Measurements from ENCODE around the gene USF2.
"Not testable (repeated sequence)": the region's sequence is repeated elsewhere in the genome, so short reads cannot be mapped to it uniquely, and the experiment has no call there.

USF2 gene, protein sequence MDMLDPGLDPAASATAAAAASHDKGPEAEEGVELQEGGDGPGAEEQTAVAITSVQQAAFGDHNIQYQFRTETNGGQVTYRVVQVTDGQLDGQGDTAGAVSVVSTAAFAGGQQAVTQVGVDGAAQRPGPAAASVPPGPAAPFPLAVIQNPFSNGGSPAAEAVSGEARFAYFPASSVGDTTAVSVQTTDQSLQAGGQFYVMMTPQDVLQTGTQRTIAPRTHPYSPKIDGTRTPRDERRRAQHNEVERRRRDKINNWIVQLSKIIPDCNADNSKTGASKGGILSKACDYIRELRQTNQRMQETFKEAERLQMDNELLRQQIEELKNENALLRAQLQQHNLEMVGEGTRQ

DNA sequence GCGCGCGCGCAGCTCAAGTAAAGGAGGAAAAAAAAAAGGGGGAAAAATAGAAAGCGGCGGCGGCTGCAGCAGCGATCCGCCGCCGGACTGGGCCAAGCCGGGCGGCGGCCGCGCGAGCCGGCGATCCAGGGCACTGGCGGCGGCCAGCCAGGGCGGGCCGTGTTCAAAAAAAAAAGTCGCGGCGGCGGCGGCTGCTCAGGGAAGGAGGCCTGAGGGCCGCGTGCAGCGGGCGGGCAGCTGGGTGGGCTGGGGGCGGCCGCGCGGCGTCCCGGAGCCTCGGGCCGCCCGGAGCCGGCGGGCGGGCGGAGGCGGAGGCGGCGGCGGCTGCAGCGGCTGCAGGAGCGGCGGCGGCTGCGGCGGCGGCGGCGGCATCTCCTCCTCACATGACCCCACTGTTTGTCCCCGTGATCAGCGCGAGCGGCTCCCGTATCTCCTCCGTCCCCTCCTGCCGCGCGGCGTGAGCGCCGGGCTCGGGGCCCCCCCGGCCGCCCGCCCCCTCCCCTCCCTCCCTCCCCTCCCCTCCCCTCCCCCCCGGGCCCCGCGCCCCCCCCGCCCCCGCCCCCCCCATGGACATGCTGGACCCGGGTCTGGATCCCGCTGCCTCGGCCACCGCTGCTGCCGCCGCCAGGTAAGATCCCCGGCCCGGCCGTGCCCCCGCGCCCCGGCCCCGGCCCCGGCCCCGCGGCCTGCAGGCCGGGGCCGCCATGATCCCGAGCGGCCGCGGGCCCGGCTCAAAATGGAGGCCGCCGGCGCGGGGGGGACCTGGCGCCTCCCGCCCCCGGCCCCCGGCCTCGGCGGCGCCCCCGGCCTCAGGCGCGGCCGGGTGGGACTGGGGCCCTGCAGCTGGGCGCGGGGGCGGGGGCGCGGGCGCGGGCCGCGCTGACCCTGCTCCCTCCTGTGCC lies at the start of gene USF2:
TSS of gene USF2 (plus strand) at position 427 of the 902 bp plus-strand sequence. CDS start at position 567, 140 bp downstream.
- DNase-seq = peak; percentile 71

DNA sequence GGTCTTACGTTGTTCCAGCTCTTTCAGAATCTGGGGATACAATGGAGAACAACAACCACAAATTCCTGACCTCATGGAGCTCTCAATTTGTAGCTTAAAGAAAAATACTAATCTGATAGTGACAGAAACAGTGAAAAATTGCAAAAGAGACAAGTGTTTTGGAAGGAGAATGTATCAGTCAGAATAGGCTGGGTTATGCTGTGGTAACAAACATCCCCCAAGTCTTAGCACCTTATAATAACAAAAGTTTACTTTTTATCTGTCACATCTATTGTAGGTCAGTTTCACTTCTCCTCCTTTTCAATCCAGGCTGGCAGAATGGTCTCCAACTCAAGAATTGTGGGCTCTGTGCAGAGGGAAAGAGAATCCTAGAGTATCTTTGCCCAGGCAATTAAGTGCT lies 49.8 kb upstream of the USF2 start:
- no peak for DNase-seq

DNA sequence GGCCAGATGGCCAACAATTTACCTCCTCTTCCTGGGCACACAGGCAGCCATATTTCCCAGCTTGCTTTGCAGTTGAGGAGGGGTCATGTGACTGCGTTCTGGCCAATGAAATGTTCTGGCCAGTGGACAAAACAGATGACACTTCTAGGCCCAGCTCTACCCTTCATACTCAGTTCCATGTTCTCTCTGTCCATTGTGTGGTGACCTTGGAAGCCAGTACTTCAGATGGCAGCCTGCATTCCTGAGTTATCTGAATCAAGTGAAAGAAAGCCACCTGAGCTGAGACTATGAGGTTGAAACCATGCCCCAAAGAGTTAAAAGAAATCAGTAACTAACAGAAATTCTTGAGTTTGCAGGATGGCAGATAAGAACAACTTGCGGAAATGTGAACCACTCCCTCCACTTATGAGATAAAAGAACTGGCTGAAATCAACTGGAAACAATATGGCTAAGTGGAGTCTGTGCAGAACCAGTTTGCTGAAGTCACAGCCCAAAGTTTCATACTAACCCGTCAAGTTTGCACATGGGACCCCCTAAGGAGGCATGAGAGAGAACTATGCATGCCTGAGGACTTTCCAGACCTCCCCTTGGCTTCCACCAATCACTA lies 48.3 kb upstream of the USF2 start:
- no peak for DNase-seq

DNA sequence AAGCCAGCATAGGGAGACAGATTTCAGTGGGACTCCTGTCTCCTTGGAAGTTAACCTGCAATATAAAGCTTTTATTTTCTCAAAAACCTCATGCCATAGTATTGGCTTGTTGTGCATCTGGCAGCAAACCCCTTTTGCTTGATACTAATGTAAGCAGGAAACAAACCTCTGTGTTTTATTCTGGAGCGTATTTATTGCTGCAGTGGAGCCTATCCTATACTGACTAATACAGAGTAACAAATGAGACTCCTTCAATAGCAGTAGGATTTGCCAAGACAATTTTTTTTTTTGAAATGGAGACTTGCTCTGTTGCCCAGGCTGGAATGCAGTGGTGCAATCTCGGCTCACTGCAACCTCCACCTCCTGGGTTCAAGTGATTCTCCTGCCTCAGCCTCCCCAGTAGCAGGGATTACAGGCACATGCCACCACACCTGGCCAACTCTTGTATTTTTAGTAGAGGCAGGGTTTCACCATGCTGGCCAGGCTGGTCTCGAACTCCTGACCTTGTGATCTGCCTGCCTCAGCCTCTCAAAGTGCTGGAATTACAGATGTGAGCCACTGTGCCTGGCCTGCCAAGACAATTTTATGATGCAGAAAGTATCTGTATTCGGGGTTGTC lies 47.7 kb upstream of the USF2 start:
- not testable (repeated sequence) for DNase-seq

DNA sequence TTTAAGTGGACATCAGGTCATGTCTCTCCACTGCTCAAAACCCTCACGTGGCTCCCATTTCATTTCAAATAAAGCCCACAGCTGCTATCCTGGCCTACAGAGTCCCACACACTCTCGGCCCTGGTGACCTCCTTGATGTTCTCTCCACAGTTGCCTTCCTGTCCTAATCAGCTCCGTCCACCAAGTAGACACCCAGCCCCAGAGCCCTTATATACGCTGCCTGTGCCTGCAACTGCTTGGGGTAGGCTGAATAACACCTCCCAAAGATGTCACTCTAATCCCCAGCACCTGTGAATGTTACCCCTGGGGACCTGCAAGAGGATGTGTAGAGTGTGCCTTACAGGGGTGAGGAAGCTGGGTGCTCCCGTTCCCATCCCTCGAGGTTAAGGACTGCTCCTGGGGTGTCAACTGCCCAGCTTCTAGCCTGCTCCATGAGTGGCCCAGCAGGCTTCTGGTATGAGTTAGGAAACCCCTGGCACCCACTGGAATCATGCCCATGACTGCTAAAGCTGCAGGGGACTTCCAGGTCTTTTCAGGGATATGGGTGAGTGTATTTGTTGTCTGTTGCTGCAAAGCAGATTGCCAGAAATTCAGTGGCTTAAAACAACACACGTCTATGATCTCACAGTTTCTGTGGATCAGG lies 46.3 kb upstream of the USF2 start:
- no peak for DNase-seq

DNA sequence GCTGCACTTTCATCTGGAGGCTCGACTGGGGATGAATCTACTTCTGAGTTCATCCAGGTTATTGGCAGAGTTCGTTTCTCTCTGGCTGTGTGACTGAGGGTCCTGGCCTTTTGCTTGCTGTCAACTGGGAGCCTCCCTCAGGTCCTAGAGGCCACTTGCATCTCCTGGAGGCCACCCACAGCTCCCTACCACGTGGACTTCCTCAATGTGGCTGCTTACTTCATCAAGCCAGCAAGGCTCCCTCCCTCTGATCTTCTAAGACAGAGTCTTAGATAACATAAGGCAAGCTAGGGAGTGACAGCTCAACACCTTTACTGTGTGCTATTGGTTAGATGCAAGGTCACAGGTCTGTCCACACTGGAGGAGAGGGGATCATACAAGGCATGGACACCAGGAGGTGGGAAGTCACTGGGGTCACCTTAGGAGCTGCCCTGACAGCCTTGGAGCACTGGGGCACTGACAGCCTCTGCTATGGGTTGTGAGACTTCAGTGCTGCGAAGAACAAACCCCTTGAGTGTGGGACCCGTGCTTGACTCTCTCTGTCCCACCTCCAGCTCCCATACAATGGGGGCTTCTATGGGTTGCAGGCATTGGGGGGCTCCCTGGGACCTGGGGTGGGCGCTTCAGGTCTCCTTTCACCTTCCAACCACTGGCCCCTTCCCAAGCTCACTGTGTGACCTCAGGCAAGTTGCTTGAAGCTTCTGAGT lies 45.5 kb upstream of the USF2 start:
- DNase-seq = no peak

DNA sequence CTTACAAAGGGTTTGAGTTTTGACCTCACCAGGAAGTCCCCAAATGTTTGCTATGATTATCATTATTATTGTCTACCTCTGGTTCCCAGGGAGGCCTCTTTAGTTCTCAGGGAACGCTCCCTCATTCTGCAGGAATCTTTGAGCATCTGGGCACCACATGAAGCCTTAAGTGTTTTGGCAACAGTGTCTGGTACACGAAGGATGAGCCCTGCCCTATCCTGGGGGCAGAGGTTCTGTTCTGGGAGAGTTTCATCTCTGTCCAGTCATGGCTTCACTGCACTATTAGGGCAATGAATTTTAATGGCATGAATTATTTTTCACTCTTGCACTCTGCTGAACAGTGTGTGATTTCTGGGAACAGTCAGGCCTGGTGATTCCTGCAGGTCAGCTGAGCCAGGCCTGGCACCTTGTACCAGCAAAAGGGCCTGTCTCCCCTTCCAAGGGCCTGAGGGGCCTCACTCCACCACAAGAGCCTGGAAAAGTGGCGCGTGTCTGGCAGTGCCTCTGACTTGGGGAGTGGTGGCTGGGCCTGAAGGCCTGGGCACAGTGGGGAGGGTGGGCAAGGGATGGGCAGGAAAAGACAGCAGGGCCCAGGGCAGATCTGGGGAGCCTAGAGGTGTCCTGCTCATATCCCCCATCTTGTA lies 44.8 kb upstream of the USF2 start:
- DNase-seq = no peak

DNA sequence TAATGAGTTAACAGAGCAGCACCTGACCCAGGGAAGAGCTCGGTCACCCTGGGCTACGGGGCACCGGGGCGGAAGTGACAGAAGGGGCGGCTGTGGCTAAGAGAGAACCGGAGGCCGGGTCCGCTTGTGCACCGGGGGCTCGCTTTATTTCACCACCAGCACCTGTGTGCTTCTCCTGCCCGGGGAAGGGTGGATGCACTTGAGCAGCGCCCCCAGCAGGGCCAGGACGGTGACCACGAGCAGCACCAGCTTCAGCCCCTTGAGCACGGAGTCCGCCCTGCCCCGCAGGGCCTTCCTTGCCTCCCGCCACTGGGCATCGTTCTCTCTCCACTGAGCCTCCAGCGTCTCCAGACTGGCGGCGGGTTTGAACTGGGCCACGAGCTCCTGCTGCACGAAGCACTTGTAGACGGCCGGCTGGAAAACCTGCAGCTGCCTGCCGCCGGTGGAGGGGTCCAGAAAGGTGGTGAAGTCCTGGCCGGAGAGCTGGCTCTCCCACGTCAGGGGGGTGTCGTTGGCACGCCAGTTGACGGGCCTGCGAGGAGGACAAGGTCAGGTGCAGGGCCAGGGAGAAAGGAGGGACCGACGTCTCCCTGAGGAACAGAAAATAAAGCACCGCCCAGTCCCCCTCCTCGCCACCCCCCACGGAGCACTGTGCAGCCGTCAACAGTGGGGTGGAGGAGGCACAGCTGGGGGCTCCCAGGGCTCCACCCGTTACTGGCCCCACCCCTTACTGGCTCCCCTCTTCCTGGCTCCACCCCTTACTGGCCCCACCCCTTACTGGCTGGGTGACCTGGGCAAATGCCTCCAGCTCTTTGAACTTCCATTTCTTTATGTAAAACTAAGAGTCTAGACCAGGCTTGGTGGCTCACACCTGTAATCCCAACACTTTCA lies 43.8 kb upstream of the USF2 start:
- peak; percentile 35 for DNase-seq

DNA sequence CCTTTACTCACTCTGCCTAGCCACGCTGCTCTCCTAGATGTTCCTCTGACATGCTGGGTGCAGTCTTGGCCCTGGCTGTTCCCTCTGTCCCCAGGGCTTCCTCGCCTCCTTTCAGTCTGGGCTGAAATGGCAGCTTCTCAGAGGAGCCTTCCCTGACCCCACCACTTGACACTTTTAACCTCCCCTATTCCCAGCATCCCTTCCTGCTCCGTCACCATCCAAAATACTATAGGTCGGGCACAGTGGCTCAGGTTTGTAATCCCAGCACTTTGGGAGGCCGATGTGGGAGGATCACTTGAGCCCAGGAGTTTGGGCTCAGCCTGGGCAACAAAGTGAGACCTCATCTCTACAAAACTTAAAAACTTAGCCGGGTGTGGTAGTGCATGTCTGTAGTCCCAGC lies 42.8 kb upstream of the USF2 start:
- DNase-seq = no peak

DNA sequence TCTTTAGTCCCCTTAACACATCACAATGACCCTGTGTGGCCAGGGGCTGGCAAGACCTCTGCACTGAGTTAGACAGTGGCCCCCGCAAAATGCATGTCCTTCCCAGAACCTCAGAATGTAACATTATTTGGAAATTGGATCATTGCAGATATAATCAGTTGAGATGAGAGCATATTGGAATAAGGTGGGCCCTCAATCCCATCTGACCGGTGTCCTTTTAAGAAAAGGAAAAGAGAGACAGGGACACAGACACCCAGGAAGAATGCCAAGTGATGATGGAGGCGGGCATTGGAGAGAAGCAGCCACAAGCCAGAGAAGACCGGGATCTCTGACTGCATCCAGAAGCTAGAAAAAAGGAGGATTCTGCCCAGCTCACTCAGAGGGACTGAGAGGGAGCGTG lies 42.0 kb upstream of the USF2 start:
- DNase-seq = no peak

DNA sequence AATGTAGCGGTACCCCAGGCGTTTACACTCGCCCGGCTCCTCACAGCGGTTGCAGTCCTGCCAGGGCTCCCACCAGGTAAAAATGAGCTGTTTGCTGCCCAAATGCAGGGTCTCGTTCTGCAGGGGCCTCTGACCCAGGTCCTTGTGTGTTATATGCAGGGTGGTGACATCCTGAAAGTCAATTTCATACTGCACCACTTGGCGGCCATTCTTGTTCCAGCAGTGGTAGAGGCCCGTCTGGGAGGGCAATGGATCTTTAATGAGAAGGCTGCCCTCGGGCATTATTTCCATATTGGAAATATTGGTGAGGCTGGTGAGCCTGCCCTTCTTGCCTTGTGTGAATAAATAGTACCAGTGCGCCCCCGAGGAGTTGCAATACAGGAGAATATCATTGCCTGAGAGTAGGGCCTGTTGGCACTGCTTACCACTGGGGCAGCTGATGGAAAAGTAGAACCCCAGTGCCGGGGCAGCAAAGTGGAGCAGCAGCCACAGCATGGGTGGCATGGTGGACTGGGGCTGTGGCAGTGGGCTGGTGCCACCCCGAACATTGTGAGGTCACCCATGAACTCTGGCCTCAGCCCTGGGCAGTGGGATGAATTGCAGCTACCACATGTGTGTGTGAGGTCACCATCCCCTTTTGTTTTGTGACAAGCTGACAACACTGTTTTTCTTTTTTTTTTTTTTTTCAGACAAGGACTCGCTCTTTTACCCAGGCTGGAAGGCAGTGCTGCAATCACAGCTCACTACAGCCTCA lies 40.4 kb upstream of the USF2 start, which contains the start of gene FAM187B:
TSS of gene FAM187B (minus strand) at position 563 of the 754 bp plus-strand sequence. CDS start at position 504, 59 bp downstream.
- DNase-seq = no peak

DNA sequence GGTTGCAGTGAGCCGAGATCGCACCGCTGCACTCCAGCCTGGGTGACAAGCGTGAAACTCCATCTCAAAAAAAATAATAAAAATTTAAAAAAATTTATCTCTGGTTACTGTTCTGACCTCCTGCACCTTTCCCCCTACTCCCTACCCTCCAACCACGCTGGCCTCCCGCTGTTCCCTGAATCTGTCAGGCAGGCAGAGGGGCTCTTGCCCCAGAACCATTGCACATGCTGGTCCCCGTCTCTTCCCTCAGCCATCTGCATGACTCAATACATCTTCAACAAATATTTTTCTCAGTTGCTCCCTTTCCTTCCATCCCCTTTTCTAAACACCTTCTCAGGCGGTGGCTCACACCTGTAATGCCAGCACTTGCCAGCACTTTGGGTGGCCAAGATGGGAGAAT lies 39.2 kb upstream of the USF2 start:
- DNase-seq = no peak

DNA sequence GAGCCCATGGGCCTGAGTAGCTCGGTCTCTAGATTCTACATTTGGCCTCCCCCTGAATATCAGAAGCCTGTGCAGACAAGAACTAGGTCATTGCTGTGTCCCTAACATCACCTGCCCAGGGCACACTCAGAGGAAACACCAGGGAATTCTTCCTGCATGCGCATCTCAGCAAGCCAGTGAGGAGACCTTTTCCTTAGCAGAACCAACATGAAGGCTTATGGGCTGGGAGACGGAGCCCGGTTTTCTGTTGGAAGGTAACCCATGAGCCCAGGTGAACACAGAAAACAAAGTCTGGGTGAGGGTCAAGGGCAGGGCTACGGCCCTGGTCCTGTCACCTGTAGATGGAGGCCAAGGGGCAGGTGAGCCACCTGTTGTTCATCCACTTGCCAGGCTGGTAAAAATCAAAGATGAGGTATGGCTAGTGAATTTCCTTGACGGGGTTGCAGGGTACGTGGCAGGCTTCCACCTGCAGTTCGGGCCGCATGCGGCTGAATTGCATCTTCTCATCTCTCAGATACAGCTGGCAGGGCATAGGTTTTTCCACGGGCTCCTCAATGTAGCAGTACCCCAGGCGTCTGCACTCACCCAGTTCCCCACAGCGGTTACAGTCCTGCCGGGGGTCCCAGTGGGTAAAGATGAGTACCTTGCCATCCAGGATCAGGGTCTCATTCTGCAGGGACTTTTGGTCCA lies 36.7 kb upstream of the USF2 start:
- no peak for DNase-seq

DNA sequence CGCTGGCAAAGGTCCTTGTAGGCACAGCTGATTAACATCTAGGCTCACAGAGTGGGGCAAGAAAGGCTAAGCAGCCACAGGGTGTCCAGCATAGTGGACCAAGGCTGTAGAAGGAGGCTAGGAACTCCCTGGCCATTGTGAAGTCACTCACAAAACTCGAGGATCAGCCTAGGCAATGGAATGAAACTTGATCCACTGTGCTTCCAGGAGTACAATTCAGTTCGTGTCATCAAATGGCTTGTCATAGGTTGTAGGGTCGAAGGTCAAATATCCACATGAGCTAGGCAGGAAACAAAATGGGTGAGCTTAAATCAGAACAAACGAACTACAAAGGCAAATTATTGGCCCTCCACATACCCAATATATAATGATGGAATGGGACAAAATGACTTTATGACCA lies 35.9 kb upstream of the USF2 start:
- DNase-seq = no peak

DNA sequence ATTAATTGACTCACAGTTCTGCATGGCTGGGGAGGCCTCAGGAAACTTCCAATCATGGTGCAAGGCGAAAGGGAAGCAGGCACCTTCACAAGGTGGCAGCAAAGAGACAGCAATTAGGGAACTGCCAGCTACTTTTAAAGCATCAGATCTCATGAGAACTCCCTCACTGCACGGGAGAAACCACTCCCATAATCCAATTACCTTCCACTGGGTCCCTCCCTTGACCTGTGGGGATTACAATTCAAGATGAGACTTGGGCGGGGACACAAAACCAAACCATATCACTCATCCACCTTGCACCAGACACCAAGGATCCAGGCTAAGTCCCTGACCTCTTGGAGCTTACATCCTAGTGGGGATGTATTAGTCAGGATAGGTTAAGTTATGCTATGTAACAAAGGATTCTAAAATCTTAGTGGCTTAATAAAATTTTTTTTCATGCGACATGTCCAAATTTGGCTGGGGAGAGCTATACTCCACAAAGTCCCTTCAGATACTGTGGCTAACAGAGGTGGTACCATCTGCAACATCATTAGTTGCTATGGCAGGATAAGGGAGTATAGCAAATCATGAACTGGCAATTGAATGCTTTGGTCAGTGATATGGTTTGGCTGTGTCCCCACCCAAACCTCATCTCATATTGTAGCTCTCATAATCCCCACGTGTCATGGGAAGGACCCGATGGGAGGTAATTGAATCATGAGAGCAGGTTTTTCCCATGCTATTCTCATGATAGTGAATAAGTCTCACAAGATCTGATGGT lies 31.9 kb upstream of the USF2 start:
- peak; percentile 27 for DNase-seq

DNA sequence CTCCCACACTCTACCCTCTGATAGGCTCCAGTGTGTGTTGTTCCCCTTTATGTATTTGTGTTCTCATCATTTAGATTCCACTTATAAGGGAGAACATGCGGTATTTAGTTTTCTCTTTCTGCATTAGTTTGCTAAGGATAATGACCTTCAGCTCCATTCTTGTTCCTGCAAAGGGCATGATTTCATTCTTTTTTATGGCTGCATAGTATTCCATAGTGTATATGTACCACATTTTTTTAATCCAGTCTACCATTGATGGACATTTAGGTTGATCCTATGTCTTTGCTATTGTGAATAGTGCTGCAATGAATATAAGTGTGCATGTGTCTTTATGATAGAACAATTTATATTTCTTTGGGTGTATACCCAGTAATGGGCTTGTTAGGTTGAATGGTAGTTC lies 29.2 kb upstream of the USF2 start:
- DNase-seq = not testable (repeated sequence)

DNA sequence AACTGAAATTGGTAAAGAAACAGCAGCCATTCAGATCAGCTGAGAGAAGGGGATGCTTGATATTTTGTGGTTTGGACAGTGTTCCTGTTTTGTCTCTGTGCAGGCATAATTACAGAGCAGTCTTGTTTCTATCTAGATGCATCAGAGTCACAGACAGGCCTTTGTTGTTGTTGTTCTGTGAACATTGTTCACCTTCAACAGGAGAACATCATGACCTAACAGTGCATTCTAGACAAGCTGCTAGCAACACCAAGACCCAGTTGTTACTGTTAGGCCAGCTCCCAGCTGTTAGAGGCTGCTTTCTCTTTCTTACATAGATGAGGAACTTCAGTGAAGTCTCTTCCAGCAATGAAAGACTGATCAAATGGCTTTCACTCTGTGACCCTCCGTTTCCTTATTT lies 28.4 kb upstream of the USF2 start:
- no peak for DNase-seq

DNA sequence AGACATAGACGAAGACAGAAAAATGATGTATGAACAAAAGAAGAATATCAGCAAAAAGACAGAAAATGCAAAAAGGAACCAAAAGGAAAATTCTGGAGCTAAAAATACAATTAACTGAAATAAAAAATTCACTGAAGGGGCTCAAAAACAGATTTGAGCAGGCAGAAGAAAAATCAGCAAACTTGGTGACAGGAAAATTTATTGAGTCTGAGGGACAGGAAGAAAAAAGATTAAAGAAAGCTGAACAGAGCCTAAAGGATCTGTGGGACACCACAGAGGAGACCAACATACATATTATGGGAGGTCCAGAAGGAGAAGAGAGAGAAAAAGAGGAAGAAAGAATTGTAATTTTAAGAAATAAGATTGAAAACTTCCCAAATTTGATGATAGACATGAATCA lies 27.3 kb upstream of the USF2 start:
- DNase-seq = no peak
